SU-DHL-6 (cell line): Measurements from ENCODE around the gene TRMT44.

Experiments
- H2AFZ ChIP-seq: fragments of 200-600 bp; sonication (generic); 2 replicates; pipeline ENCODE4 v1.6.1; 2014; ENCODE audit warnings: low read depth, mild to moderate bottlenecking, moderate library complexity, mixed read lengths, antibody characterized with exemption, low read length; ENCODE audit not compliant: severe bottlenecking
- H3F3A ChIP-seq: fragments of 200-600 bp; shearing (Covaris generic); 2 replicates; pipeline ENCODE4 v1.6.0; 2016; ENCODE audit warnings: antibody characterized with exemption, mild to moderate bottlenecking; ENCODE audit not compliant: insufficient read depth
- H3K27ac ChIP-seq: fragments of 200-600 bp; sonication (generic); 2 replicates; pipeline ENCODE4 v1.5.1; 2016; ENCODE audit warnings: low read depth, mild to moderate bottlenecking, low read length, moderate library complexity, mixed read lengths
- H3K27me3 ChIP-seq: fragments of 200-600 bp; sonication (generic), shearing (Covaris generic); 2 replicates; pipeline ENCODE4 v1.6.0; 2014; ENCODE audit warnings: mild to moderate bottlenecking, low read length
- H3K36me3 ChIP-seq: fragments of 200-600 bp; sonication (generic); 2 replicates; pipeline ENCODE4 v1.6.1; 2014; ENCODE audit warnings: mild to moderate bottlenecking, low read length, mixed read lengths
- H3K4me2 ChIP-seq: fragments of 300-600, 200-600 bp; shearing (Covaris generic), sonication (generic); 2 replicates; pipeline ENCODE4 v1.6.0; 2014; ENCODE audit warnings: low read length, low read depth, mild to moderate bottlenecking; ENCODE audit not compliant: poor library complexity, severe bottlenecking
- H3K4me3 ChIP-seq: fragments of 200-600 bp; sonication (generic); 2 replicates; pipeline ENCODE4 v1.5.1; 2014; ENCODE audit warnings: antibody characterized with exemption, low read length, mild to moderate bottlenecking, mixed read lengths; ENCODE audit not compliant: insufficient read depth, poor library complexity, severe bottlenecking
- H3K79me2 ChIP-seq: fragments of 200-600 bp; sonication (generic); 2 replicates; pipeline ENCODE4 v1.6.1; 2014; ENCODE audit warnings: mild to moderate bottlenecking, low read length, moderate library complexity; ENCODE audit not compliant: insufficient read depth
- H3K9ac ChIP-seq: fragments of 200-600 bp; sonication (generic); 2 replicates; pipeline ENCODE4 v1.7.0; 2014; ENCODE audit warnings: mild to moderate bottlenecking, low read length
- H3K9me2 ChIP-seq: fragments of 200-600 bp; sonication (generic); replicated peaks from 2 replicates; pipeline ENCODE4 v1.6.1; 2014; ENCODE audit warnings: low read length; ENCODE audit not compliant: insufficient read depth
- H3K9me3 ChIP-seq: fragments of 200-600 bp; sonication (generic); 2 replicates; pipeline ENCODE4 v1.6.1; 2014; ENCODE audit warnings: low read length, mixed read lengths; ENCODE audit not compliant: insufficient read depth
- H4K20me1 ChIP-seq: fragments of 200-600 bp; sonication (generic); 2 replicates; pipeline ENCODE4 v1.6.1; 2014; ENCODE audit warnings: low read depth, mild to moderate bottlenecking, antibody characterized with exemption, low read length, moderate library complexity, mixed read lengths
- EZH2phosphoT487 ChIP-seq: fragments of 200-600 bp; sonication (generic), shearing (Covaris generic); conservative IDR thresholded peaks from 2 replicates; pipeline ENCODE4 v1.6.1; 2018; ENCODE audit warnings: mild to moderate bottlenecking, antibody characterized with exemption, low read length, moderate library complexity, mixed read lengths
- TF ChIP-seq, protein P1 (sequence below): fragments of 200-600 bp; sonication (generic); IDR thresholded peaks from one replicate; pipeline ENCODE4 v1.5.1; 2017; ENCODE audit warnings: antibody characterized with exemption, mild to moderate bottlenecking, low read length, moderate library complexity; ENCODE audit not compliant: insufficient read depth, poor library complexity, severe bottlenecking

The TRMT44 gene

DNA sequence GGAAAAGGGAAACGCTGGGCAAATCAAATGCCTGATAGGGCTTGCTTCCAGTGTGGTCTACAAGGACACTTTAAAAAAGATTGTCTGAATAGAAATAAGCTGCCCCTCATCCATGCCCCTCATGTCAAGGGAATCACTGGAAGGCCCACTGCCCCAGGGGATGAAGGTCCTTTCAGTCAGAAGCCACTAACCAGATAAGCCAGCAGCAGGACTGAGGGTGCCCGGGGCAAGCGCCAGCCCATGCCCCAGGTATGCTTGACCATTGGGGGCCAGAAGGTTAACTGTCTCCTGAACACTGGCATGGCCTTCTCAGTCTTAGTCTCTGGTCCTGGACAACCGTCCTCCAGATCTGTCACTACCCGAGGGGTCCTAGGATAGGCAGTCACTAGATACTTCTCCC is 17.8 kb upstream of the TRMT44 start:
- Histone ChIP-seq H3K27ac (no peak overlapping the region), H3K4me2 (no peak overlapping the region)
- TF ChIP-seq EZH2phosphoT487 = no peak
- TF ChIP-seq, protein P1, sequence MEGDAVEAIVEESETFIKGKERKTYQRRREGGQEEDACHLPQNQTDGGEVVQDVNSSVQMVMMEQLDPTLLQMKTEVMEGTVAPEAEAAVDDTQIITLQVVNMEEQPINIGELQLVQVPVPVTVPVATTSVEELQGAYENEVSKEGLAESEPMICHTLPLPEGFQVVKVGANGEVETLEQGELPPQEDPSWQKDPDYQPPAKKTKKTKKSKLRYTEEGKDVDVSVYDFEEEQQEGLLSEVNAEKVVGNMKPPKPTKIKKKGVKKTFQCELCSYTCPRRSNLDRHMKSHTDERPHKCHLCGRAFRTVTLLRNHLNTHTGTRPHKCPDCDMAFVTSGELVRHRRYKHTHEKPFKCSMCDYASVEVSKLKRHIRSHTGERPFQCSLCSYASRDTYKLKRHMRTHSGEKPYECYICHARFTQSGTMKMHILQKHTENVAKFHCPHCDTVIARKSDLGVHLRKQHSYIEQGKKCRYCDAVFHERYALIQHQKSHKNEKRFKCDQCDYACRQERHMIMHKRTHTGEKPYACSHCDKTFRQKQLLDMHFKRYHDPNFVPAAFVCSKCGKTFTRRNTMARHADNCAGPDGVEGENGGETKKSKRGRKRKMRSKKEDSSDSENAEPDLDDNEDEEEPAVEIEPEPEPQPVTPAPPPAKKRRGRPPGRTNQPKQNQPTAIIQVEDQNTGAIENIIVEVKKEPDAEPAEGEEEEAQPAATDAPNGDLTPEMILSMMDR = no peak

DNA sequence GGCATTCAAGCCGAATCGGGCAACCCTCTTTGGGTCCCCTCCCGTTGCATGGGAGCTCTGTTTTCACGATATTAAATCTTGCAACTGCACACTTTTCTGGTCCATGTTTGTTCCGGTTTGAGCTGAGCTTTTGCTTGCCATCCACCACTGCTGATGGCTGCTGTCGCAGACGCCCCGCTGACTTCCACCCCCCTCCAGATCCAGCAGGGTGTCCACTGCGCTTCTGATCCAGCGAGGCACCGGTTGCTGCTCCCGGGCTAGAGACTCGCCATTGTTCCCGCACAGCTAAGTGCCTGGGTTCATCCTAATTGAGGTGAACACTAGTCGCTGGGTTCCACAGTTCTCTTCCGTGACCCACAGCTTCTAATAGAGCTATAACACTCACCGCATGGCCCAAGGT is 13.3 kb upstream of the TRMT44 start:
- Histone ChIP-seq H3K79me2 (no peaks in the 10 kb centered on the region), H2AFZ (no peak overlapping the region), H3K9me2 (no peaks in the 10 kb centered on the region), H3F3A (no peaks in the 10 kb centered on the region), H3K9me3 (no peaks in the 10 kb centered on the region), H3K36me3 (no peaks in the 10 kb centered on the region), H4K20me1 (no peaks in the 10 kb centered on the region), H3K9ac (no peak overlapping the region), H3K27ac (no peak overlapping the region), H3K4me3 (no peak overlapping the region), H3K4me2 (peak overlapping the region; percentile 70), H3K27me3 (no peaks in the 10 kb centered on the region)
- no peak for TF ChIP-seq EZH2phosphoT487
- TF ChIP-seq, protein P1 = no peak

More for the DNA sequence above, 17.8 kb upstream of the TRMT44 start:
- no peaks in the 10 kb centered on the region for H3K27me3 ChIP-seq
- no peaks in the 10 kb centered on the region for H3F3A ChIP-seq
- no peaks in the 10 kb centered on the region for H4K20me1 ChIP-seq
- H3K9ac ChIP-seq = no peak overlapping the region
- no peaks in the 10 kb centered on the region for H3K9me3 ChIP-seq
- H2AFZ ChIP-seq = no peak overlapping the region
- H3K9me2 ChIP-seq = no peaks in the 10 kb centered on the region
- no peak overlapping the region for H3K4me3 ChIP-seq
- no peaks in the 10 kb centered on the region for H3K79me2 ChIP-seq
- no peaks in the 10 kb centered on the region for H3K36me3 ChIP-seq

DNA sequence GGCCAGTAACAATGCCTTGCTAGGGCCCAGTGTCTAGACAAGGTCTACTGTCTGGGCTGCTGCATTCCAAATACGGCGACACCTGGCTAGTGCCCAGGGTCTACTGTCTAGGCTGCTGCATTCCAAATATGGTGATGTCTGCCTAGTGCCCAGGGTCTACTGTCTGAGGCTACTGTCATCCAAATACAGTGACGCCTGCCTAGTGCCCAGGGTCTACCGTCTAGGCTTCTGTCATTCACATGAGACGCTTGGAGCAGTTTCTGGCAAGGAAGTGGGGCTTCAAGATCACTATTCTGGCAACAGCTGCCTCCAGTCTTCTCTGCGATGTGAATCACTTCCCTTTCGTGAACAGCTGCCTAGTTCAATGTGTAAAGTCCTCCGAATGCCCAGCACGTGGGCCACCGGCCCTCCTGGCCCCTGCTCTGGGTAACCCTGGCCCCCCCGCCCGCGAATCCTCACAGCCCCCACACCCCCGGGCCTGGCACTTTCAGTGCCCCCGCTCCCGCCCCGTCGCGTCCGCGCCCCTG is 12.8 kb upstream of the TRMT44 start:
- Histone ChIP-seq H3K9me3 (no peaks in the 10 kb centered on the region), H2AFZ (peak overlapping the region; percentile 29), H3K9me2 (no peaks in the 10 kb centered on the region), H3K79me2 (no peaks in the 10 kb centered on the region), H3K27ac (no peak overlapping the region), H4K20me1 (no peaks in the 10 kb centered on the region), H3K9ac (peak overlapping the region; percentile 68), H3K27me3 (no peaks in the 10 kb centered on the region), H3F3A (no peaks in the 10 kb centered on the region), H3K36me3 (no peaks in the 10 kb centered on the region), H3K4me3 (peak overlapping the region; percentile 57), H3K4me2 (peak overlapping the region; percentile 70)
- TF ChIP-seq EZH2phosphoT487 = no peak
- TF ChIP-seq, protein P1 = no peak
